Right cardiac atrium (tissue), 5 donors: ENCODE measurements around the gene CCSER1. TPM values are rescaled to one million over a fixed set of nuclear protein-coding genes. Genes with fewer than 3 reads are reported as not detected.

Experiments used
- ATAC-seq, 2 donors: fragments of 200-7000 bp; cut with Tn5 transposase; one replicate each; pipeline versions ENCODE4 v1.8.0 to v1.9.1; 2020; ENCODE audit warnings: moderate library complexity in 2 of 2, mild to moderate bottlenecking in 1 of 2
- DNase-seq, 3 donors: peaks; one replicate each; pipeline ENCODE4 v3.0.0-alpha.2; 2020
- H3K27ac ChIP-seq: one replicate; pipeline ENCODE4 v1.5.1; 2013; ENCODE audit warnings: mild to moderate bottlenecking, low read length, control low read depth, moderate library complexity
- H3K27me3 ChIP-seq: one replicate; pipeline ENCODE4 v1.6.1; 2013; ENCODE audit not compliant: control insufficient read depth, insufficient read depth
- H3K4me1 ChIP-seq: one replicate; pipeline ENCODE4 v1.6.1; 2013; ENCODE audit warnings: low read length; ENCODE audit not compliant: control insufficient read depth, insufficient read depth
- H3K4me3 ChIP-seq: one replicate; pipeline ENCODE4 v1.5.1; 2013; ENCODE audit warnings: low read length, control low read depth
- H3K9me3 ChIP-seq: one replicate; pipeline ENCODE4 v1.6.1; 2013; ENCODE audit warnings: low read length; ENCODE audit not compliant: control insufficient read depth
- whole genome bisulfite sequencing: extraction: QIAGEN DNeasy Blood & Tissue Kit; methylation state at CpG from one replicate; pipeline ENCODE4 v1.1.7; 2013; 5-methylcytosine and 5-hydroxymethylcytosine counted together
- intact Hi-C, 4 donors: fragments of 100-400 bp; cut with DNase I; formaldehyde crosslinking; loops; one replicate each; pipeline versions ENCODE4 v1.11.0 to v1.14.0; 2022 to 2023
- polyA plus RNA-seq: library from polyadenylated mRNA; stranded (reverse); fragments of 200-250 nt; gene quantifications from one replicate; pipeline ENCODE4 v1.2.3, GENCODE V29; 2013
- total RNA-seq, 4 donors: library from RNA; stranded (reverse); fragmentation: NEBNext Ultra II Directional; extraction: Animal tissue kit (Norgen Biotek cat#: 25700); gene quantifications; one replicate each; pipeline ENCODE4 v1.2.1, GENCODE V29; 2021
- donor health status: healthy with polysubstance abuse.
- donor health status: DM: no; HTN: yes; CAD: no.
- donor health status: DM: no; HTN: no; CAD: no.
- donor health status: DM: no; HTN: yes; CAD: no; lungs with severe emphysema.
- donor health status: DM: yes; HTN: yes; CAD: no.

CCSER1 gene
- total and polyA plus RNA-seq, 5 donors, result 2.7 to 12.9 (median 10.4) TPM

- Histone ChIP-seq H3K4me3 (peak overlapping the region; percentile 53), H3K4me1 (no peaks in the 10 kb centered on the region), H3K27me3 (no peaks in the 10 kb centered on the region), H3K9me3 (no peaks in the 10 kb centered on the region), H3K27ac (no peak overlapping the region)
- DNase-seq, result no peak
- no peak for ATAC-seq
- 59% methylated on average over 4 of the region's 4 CpGs for WGBS
- intact Hi-C loops, result loop anchor here in 1 of 4 donors (10.0 kb wide), 1 partner anchor 156 kb away; no protein-coding TSS in a partner anchor
Measured at GRCh38 chr4:90128961-90129495, 1.8 kb downstream of the CCSER1 start.

GRCh38 chr4:90130076-90130475, 2.9 kb downstream of the CCSER1 start:
- ATAC-seq (no peak), DNase-seq (no peak)
- H3K4me1 ChIP-seq, result no peaks in the 10 kb centered on the region
- no peaks in the 10 kb centered on the region for H3K27me3 ChIP-seq
- no peak overlapping the region for H3K27ac ChIP-seq
- intact Hi-C loops, result loop anchor here in 1 of 4 donors (5.0 kb wide), 1 partner anchor 87 kb away; no protein-coding TSS in a partner anchor
- H3K4me3 ChIP-seq, result no peak overlapping the region
- WGBS, result 72% methylated on average over 5 of the region's 5 CpGs
- H3K9me3 ChIP-seq, result no peaks in the 10 kb centered on the region

DNA sequence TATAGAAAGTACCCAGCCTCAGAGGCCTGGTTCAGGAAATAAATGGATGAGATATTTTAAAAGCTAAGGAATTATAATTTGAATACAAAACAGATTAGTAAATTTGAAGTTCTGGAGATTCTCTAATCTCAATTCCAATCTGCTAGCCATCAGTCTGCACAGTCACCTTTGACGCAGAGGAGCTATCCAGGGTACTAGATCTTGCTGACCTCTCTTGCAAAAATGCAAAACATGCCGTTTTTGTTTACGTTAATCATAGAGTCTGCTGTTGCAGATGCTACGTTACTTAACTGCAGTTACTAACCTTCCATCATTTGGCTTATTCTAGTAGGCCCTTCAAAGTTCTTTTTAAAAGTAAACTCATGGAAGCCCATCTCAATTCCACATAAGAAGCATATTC, 10.4 kb downstream of the CCSER1 start:
- DNase-seq (no peak), ATAC-seq (no peak)
- no peaks in the 10 kb centered on the region for H3K9me3 ChIP-seq
- intact Hi-C loops, result no loop called here
- H3K4me3 ChIP-seq, result no peak overlapping the region
- H3K27me3 ChIP-seq, result no peaks in the 10 kb centered on the region
- 44% methylated on average over 4 of the region's 4 CpGs for WGBS
- no peaks in the 10 kb centered on the region for H3K4me1 ChIP-seq
- no peak overlapping the region for H3K27ac ChIP-seq

DNA sequence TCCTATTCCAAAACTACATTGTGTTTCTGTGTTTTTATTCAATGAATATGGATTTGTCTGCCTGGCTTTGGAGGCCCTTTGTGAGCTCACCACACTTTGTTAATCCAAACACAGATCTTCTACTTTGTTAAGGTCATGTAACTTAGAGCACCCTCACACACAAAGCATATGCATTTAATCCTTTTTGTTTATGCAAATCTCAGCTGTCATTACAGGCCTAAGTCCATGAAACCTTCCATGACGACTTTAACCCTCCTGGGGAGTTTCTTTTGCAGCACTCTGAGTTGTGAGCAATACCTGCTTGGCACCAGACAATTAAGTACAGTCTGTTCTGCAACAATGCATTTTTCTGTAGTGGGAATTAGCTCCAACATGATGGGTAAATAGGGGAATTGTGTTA, 14.9 kb downstream of the CCSER1 start:
- H3K27ac ChIP-seq, result no peak overlapping the region
- ATAC-seq (no peak), DNase-seq (no peak)
- no peak overlapping the region for H3K4me3 ChIP-seq
- no peaks in the 10 kb centered on the region for H3K27me3 ChIP-seq
- intact Hi-C loops, result no loop called here
- H3K4me1 ChIP-seq, result no peaks in the 10 kb centered on the region
- H3K9me3 ChIP-seq, result no peaks in the 10 kb centered on the region
- 40% methylated on average over 1 of the region's 1 CpG for WGBS

DNA sequence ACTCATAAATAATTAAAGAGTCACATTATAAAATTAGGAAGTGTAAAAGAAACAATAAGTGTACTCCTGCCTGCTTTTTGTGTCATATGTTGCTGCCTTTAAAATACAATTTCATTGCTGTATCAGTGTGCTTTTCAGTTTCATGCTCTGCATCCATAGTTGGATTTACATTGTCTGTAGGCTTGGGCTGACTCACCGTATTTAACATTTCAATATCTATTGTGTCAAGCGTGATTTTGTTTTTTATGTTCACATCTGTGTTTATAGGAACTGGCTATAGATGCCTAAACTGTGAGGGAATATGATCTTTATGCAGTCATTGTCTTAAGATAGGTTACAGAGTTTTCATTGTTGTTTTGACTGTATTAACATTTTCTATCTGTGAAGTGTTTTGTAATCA, 18.1 kb downstream of the CCSER1 start:
- H3K4me3 ChIP-seq, result no peak overlapping the region
- ATAC-seq (no peak), DNase-seq (no peak)
- no peaks in the 10 kb centered on the region for H3K9me3 ChIP-seq
- H3K27ac ChIP-seq, result no peak overlapping the region
- WGBS, result 81% methylated on average over 2 of the region's 2 CpGs
- no peaks in the 10 kb centered on the region for H3K4me1 ChIP-seq
- intact Hi-C loops, result no loop called here
- H3K27me3 ChIP-seq, result no peaks in the 10 kb centered on the region

DNA sequence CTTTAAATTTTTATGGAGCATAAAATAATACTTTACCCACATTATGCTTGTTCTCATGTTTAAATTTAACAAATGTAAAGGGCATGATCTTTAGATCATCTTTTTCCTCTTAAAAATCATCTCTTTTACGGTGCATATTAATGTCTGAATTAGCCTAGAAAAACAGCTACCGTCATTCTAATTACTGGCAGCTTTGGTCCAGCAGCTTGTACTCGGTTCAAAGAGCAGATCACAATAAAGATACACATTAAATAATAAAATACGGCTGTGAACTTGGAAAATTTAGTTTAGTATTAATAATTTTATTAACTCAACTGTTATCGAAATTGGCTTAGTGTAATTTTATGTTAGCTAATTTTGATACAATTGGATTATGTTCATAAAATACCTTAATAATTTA, 19.1 kb downstream of the CCSER1 start:
- intact Hi-C loops, result no loop called here
- no peaks in the 10 kb centered on the region for H3K27me3 ChIP-seq
- no peak for DNase-seq
- H3K27ac ChIP-seq, result no peak overlapping the region
- no peak for ATAC-seq
- 86% methylated on average over 5 of the region's 5 CpGs for WGBS
- H3K9me3 ChIP-seq, result no peaks in the 10 kb centered on the region
- H3K4me1 ChIP-seq, result no peaks in the 10 kb centered on the region
- H3K4me3 ChIP-seq, result no peak overlapping the region

- ATAC-seq (no peak), DNase-seq (no peak)
- Histone ChIP-seq H3K4me1 (no peaks in the 10 kb centered on the region), H3K4me3 (no peak overlapping the region), H3K27ac (no peak overlapping the region), H3K27me3 (no peaks in the 10 kb centered on the region), H3K9me3 (no peaks in the 10 kb centered on the region)
- intact Hi-C loops, result no loop called here
- 62% methylated on average over 2 of the region's 2 CpGs for WGBS
Measured at GRCh38 chr4:90148574-90149148, 21.5 kb downstream of the CCSER1 start.

DNA sequence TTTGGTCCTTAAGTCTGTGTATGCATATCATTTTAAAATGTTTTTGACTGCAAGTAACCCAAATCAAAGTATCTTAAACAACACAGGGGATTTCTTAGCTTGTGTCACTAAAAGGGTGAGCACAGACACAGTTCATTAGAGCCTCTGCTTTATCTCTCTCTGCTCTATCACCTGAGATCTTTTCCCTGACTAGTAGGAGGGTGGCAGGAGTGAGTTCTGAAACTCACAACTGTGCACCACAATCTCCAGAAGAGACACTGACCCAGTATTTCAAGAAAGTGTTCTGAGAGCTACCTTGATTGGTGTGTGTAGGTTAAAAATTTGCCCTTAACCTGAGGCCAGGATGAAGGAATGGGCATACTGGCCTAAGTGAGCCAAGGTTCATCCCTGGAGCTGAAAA, 24.8 kb downstream of the CCSER1 start:
- Histone ChIP-seq H3K4me1 (no peaks in the 10 kb centered on the region), H3K9me3 (no peaks in the 10 kb centered on the region), H3K27ac (no peak overlapping the region), H3K4me3 (no peak overlapping the region), H3K27me3 (no peaks in the 10 kb centered on the region)
- ATAC-seq (no peak), DNase-seq (no peak)
- intact Hi-C loops, result no loop called here

DNA sequence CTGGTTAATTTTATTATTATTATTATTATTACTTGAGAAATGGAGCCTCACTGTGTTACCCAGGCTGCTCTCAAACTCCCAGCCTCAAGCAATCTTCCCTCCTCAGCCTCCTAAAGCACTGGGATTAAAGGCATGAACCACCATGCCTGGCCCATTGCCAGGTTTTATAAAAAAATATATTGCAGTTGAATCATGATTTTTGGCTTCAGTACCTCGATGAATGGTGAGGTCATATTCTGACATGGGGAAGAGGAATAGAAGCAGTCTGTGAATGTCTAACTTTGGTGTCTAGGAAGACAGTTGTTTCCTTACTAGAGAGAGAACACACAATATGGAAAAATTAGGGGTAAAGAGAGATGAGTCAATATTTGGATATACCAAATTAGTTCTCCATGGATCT, 32.0 kb downstream of the CCSER1 start:
- peaks cover 2% of the 10 kb centered on the region for H3K4me1 ChIP-seq
- intact Hi-C loops, result no loop called here
- ATAC-seq, result no peak
- H3K4me3 ChIP-seq, result no peak overlapping the region
- H3K27ac ChIP-seq, result no peak overlapping the region
- no peak for DNase-seq
- H3K9me3 ChIP-seq, result no peaks in the 10 kb centered on the region
- WGBS, result 39% methylated on average over 1 of the region's 1 CpG
- H3K27me3 ChIP-seq, result no peaks in the 10 kb centered on the region

- DNase-seq (no peak), ATAC-seq (peak in 1 of 2 donors; percentile 32)
- intact Hi-C loops, result no loop called here
- 34% methylated on average over 1 of the region's 1 CpG for WGBS
- H3K27ac ChIP-seq, result no peak overlapping the region
- H3K9me3 ChIP-seq, result no peaks in the 10 kb centered on the region
- H3K4me3 ChIP-seq, result no peak overlapping the region
- peaks cover 2% of the 10 kb centered on the region for H3K4me1 ChIP-seq
- H3K27me3 ChIP-seq, result no peaks in the 10 kb centered on the region
Measured at GRCh38 chr4:90160044-90160443, 32.9 kb downstream of the CCSER1 start.

DNA sequence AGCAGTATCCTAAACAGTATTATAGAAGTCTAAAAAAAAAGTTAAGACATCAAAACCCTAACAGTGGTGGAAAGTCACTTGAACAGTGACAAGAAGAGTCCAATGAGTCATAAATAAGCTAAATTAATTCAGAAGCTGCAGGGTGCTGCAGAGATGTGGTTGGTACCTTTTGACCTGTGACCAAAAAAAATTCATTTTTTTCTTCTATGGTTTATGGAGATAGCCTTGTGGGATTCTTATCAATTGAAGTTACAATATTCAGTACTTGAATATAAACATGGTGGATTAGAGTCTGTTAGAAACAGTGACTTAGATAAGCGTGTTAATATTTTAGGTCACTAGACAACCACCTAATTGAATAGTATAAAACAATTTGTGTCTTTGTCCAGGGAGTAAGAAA, 35.4 kb downstream of the CCSER1 start:
- no peak overlapping the region for H3K4me3 ChIP-seq
- DNase-seq (no peak), ATAC-seq (no peak)
- WGBS, result 81% methylated on average over 1 of the region's 1 CpG
- peaks cover 2% of the 10 kb centered on the region for H3K4me1 ChIP-seq
- no peaks in the 10 kb centered on the region for H3K9me3 ChIP-seq
- no peaks in the 10 kb centered on the region for H3K27me3 ChIP-seq
- H3K27ac ChIP-seq, result no peak overlapping the region
- intact Hi-C loops, result no loop called here

DNA sequence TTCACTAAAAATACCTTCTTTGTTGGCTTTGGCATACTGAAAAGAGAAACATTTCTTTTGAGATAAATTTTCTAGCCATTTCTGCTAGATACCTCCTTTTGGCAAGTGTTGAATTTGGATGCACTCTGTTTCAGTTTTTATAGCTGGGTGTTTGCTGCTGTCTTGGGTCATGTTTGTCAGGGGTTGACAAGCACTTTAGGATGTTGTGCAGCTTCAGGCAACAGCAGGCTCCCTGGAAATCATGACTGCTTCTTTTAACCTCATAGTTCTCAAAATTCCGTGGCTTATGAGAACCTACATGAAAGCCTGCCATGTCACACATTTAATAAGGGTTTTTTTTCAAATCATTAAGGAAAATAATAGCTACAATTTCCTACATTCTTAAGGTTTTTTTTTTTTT, 36.7 kb downstream of the CCSER1 start:
- Histone ChIP-seq H3K27me3 (no peaks in the 10 kb centered on the region), H3K9me3 (no peaks in the 10 kb centered on the region), H3K27ac (no peak overlapping the region), H3K4me1 (peaks cover 2% of the 10 kb centered on the region), H3K4me3 (no peak overlapping the region)
- ATAC-seq, result peak in 1 of 2 donors; percentile 48
- peak in 1 of 3 donors; percentile 6 for DNase-seq
- intact Hi-C loops, result no loop called here
- 26% methylated on average over 1 of the region's 1 CpG for WGBS
